ENCODE data around the gene NID1.

The NID1 gene

DNA sequence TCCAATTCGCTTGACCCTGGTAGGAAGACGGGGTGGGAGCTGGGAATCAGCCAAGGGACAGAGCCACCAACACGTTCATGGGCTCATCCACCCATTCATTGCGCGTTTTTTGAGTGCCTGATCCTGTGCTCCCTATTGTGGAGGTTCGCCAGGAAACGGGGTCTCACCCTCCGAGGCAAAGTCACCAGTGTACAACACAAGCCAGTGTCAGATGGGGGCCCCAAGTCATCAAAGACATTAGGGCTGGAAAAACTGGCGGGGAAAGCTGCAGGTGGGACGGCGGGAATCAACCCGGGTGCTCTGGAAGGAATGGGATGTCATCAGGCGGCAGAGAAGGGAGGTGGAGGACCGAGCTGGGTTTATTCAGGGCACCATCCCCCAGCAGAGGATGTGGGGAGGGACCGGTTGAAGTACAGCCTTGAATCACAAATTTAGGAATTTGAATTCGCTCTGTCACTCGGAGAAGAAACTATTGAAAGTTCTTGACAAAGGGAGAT is 667 bp upstream of the NID1 start:
- no peak for DNase-seq

GRCh38 chr1:236063919-236064673 is 794 bp downstream of the NID1 start:
- no peak for DNase-seq

- DNase-seq, result no peak
These were observed 1.4 kb downstream of the NID1 start for GRCh38 chr1:236063551-236063918.

DNA sequence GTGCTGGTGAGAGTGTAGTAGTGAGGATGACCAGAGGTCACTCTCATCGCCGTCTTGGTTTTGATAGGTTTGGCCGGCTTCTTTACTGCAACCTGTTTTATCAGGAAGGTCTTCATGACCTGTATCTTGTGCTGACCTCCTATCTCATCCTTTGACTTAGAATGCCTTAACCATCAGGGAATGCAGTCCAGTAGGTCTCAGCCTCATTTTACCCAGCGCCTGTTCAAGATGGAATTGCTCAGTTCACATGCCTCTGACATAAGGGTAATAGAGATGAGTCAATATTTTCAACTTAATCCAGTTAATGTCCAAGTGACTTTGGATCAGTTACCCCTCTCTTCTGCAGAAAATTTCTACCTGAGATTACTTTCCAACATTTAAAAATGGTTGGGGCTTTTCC is 4.6 kb downstream of the NID1 start:
- DNase-seq, result no peak

- DNase-seq, result no peak
These were observed 5.9 kb downstream of the NID1 start for GRCh38 chr1:236059011-236059410.

- DNase-seq, result no peak
These were observed 6.6 kb downstream of the NID1 start for GRCh38 chr1:236058141-236058934.

DNA sequence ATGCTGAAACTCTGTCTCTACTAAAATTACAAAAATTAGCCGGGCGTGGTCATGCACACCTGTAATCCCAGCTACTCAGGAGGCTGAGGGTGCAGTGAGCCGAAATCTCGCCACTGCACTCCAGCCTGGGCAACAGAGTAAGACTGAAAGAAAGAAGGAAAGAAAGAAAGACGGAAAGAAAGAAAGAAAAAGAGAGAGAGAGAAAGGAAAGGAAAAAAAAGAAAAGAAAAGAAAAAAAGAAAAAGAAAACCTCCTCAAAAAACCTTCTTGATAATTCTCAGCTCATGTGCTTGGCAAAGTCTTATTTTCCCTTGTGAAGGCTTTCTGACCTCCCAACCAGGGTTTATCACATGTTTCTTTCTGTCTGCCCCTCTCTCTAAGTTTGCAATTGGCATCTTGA is 7.3 kb downstream of the NID1 start:
- DNase-seq, result no peak

- no peak for DNase-seq
These were observed 12.5 kb downstream of the NID1 start for GRCh38 chr1:236052232-236052993.

DNA sequence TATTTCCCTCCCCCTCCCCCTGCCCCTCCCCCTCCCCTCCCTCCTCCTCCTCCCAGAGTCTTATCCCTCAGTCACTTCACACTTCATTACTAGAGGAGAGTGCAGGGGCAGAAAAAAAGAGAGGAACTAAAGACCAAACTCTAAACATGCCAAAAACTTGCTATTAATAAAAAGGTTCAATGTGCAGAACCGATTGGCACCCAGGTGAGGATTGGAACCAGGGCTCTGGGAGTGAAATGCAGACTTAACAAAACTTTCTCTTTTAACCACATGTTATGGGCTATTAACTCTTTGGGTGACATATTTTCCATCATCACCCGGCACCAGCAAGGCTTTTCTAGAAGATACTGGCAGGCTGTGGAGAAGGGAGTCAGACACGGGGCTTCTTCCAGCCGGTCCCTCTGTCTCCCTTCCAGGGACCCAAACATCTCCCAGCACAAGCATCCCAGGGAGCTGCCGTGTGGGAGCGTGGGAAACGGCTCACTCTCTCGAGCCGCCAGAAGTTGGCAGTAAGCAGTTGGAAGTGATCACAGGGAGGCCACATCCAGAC is 13.6 kb downstream of the NID1 start:
- no peak for DNase-seq

DNA sequence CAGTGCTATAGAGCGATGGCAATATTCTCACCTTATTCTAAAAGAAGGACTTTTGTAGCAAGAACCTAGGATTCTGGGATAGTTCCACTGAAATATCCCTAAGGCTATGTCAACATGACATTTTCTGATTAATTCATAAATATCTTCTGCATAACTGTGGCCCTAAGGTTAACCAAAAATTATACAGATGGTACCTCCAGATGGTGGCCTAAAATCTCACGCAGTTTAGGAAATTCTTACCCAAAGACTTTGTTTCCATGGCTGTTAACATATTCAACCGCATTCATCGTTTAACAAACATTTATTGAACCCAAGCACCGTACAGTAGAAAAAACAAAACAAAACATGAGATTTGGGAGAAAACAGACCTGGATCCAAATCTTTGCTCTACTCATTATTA is 19.1 kb downstream of the NID1 start:
- no peak for DNase-seq

- no peak for DNase-seq
These were observed 20.5 kb downstream of the NID1 start for GRCh38 chr1:236044341-236044740.

DNA sequence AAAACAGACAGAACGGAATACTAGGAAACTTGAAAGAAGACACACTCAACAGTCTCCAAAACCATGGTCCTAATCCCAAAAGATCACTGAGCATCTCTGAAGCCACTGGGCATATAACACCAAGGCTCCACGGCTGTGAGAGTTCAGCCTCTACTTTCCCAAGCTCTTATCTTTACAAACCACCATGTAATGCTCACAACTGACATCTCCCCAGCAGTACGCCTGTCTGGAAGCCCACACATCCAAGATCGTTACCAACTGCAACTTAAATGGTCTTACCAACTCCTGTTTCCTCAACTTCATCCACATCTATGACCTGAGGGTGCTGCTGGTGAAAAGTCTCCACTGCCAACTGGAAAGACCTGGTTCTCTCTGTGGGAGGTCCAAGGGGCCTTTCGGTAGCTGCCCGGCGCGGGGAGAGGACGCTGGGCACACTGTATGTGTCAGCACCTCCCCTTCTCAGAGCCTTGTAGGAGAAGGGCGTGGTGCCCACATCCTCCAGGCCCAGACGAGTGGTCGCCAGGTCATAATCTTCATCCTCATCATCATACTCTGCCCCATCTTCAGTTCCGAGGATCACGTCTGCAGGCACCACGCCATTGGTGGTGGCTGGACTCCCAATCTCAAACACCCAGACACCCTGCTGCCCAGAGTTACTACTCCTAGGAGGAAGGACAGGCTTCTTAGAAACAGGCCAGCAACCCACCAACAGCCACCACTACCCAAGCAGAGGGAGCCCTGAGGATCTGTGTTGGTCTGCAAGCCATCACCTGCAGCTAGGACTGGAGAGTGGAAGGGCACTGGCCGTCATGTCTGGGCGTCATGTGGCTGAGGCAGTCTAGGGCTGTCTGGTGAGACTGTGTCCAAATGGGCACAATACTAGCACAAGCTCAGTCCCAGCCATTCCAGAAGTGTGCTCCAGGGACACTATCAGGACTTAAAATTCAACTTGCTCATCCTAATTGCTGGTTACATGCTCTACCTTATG is 23.0 kb downstream of the NID1 start:
- DNase-seq, result no peak

DNA sequence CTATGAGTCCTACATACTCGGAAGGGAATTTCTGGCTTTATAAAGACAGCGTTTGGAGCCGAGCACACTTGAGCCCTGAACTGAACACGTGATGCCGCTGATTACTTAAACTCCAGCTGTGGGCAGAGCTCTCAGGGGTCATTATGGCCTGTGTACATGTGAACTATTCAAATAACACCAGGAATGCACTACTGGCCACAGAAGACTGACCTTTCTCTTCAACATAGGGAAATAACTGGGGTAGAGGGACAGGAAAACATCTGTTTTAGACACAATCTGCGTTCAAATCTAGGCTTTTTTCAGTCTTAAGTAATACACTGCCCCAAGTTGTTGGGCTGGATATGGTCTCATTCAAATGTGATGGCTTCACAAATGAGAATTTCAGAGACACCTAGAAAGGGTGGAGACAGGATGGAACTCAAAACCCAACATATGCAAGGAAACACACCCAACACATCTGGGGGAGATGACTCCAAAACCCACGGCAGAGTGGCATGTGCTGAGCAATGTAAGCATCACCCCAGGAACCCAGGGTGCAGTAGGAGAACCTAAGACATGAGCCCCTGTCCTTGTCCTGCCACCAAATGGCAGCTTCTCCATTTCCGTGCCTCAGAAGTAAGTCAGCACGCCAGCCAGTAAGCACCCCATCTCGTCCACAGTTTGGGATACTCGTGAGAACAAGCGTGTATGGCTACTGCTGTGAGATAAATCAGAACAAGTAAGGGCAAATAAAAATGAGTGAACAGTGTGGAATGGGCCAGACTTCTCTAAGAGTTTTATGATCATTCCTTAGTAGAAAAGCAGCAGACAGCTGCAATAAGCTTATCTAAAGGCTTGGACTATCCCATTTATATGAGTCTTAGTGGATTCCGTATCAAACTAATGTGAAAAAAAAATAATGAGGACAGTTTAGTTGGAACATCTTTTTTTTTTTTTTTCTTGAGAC is 24.9 kb downstream of the NID1 start:
- no peak for DNase-seq

- DNase-seq, result no peak
These were observed 26.9 kb downstream of the NID1 start for GRCh38 chr1:236038034-236038433.

- no peak for DNase-seq
These were observed 29.2 kb downstream of the NID1 start for GRCh38 chr1:236035681-236036101.

- DNase-seq, result no peak
These were observed 31.6 kb downstream of the NID1 start for GRCh38 chr1:236033336-236033735.

GRCh38 chr1:236030534-236030933 is 34.4 kb downstream of the NID1 start:
- no peak for DNase-seq

DNA sequence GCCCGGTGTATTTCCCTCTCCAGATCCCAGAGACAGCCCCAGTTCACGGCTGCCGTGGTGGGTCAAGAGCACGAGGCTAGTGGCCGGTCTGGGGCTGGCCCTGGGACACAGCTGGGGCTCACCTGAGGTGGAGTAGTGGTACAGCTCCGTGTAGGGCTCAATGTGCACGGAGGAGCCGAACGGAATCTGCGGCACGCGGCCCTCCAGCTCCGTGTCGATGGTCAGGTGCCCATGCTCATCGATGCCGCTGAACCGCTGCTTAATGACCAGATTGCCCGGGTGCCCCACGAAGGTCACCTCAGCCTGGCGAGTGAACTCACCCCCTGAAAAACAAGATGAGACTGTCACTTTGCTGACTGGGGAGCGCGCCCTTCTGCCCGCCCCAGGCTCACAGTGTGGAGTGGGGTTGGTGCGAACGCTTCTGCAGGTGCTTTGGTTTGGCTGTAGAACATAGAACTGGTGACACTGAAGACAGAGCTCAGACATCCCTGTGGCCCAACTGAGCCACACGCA is 35.4 kb downstream of the NID1 start:
- DNase-seq, result no peak

GRCh38 chr1:236027104-236027503 is 37.8 kb downstream of the NID1 start:
- DNase-seq, result no peak

GRCh38 chr1:236025836-236026235 is 39.1 kb downstream of the NID1 start:
- DNase-seq, result no peak

DNA sequence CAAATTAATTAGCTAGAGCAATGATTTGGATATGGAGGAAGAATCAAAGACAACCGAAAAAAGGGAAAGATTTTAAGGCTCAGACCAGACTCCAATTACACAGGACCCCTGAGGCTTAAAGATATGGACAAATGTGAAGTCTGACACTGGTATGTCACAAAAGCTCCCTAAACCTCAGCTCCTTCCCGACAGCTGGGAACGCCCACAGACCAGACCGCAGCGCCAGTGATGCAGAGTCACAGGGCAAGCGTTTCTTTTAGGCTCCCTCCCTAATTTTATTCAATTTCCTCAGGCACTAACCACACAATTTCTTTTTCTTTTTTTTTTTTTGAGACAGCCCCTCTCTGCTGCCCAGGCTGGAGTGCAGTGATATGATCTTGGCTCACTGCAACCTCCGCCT is 40.2 kb downstream of the NID1 start:
- no peak for DNase-seq
